Measurements from ENCODE around the gene JAM3.
"Not testable (repeated sequence)": the region's sequence is repeated elsewhere in the genome, so short reads cannot be mapped to it uniquely, and the experiment has no call there.

Gene JAM3

GRCh38 chr11:134176284-134176683, 107.4 kb downstream of the JAM3 start:
- 95 to 96% methylated on average over 13 of the region's 13 CpGs for WGBS, 2 experiments
- Histone ChIP-seq H3K9me3 (ENCODE audit: control insufficient read depth, low read length) (no peaks in the 10 kb centered on the region), H3K4me1 (ENCODE audit: control insufficient read depth, insufficient read depth, low read length) (no peaks in the 10 kb centered on the region), H3K27ac (ENCODE audit: insufficient read depth, low read depth, low read length, poor library complexity, severe bottlenecking) (no peak overlapping the region), H3K4me3 (ENCODE audit: insufficient read depth, low read depth, low read length) (no peak overlapping the region), H3K27me3 (ENCODE audit: control insufficient read depth, insufficient read depth, low read length, poor library complexity, severe bottlenecking) (no peaks in the 10 kb centered on the region), H3K36me3 (ENCODE audit: control insufficient read depth, insufficient read depth, low read length) (peaks cover 48% of the 10 kb centered on the region)

- no peak overlapping the region for H3K4me3 ChIP-seq (ENCODE audit: insufficient read depth, low read depth, low read length)
- H3K9me3 ChIP-seq (ENCODE audit: control insufficient read depth, low read length): no peaks in the 10 kb centered on the region
- H3K4me1 ChIP-seq (ENCODE audit: control insufficient read depth, insufficient read depth, low read length): no peaks in the 10 kb centered on the region
- no peaks in the 10 kb centered on the region for H3K27me3 ChIP-seq (ENCODE audit: control insufficient read depth, insufficient read depth, low read length, poor library complexity, severe bottlenecking)
- H3K27ac ChIP-seq (ENCODE audit: insufficient read depth, low read depth, low read length, poor library complexity, severe bottlenecking): no peak overlapping the region
- WGBS, 2 experiments: 88 to 99% methylated on average over 3 to 4 of the region's 5 CpGs
- H3K36me3 ChIP-seq (ENCODE audit: control insufficient read depth, insufficient read depth, low read length): peaks cover 29% of the 10 kb centered on the region
Measured at GRCh38 chr11:134178032-134178674, 109.3 kb downstream of the JAM3 start.

GRCh38 chr11:134181707-134182106, 112.8 kb downstream of the JAM3 start:
- no peaks in the 10 kb centered on the region for H3K27me3 ChIP-seq (ENCODE audit: control insufficient read depth, insufficient read depth, low read length, poor library complexity, severe bottlenecking)
- no peak overlapping the region for H3K27ac ChIP-seq (ENCODE audit: insufficient read depth, low read depth, low read length, poor library complexity, severe bottlenecking)
- H3K4me3 ChIP-seq (ENCODE audit: insufficient read depth, low read depth, low read length): no peak overlapping the region
- peaks cover 23% of the 10 kb centered on the region for H3K36me3 ChIP-seq (ENCODE audit: control insufficient read depth, insufficient read depth, low read length)
- 94 to 95% methylated on average over 4 of the region's 4 CpGs for WGBS, 2 experiments
- no peaks in the 10 kb centered on the region for H3K9me3 ChIP-seq (ENCODE audit: control insufficient read depth, low read length)
- H3K4me1 ChIP-seq (ENCODE audit: control insufficient read depth, insufficient read depth, low read length): no peaks in the 10 kb centered on the region

DNA sequence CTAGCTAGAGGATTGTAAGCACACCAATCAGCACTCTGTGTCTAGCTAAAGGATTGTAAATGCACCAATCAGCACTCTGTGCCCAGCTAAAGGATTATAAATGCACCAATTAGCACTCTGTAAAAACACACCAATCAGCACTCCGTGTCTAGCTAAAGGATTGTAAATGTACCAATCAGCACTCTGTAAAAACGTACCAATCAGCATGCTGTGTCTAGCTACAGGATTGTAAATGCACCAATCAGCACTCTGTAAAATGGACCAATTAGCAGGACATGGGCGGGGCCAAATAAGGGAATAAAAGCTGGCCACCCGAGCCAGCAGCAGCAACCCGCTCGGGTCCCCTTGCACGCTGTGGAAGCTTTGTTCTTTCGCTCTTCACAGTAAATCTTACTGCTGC, 119.2 kb downstream of the JAM3 start:
- H3K4me1 ChIP-seq (ENCODE audit: control insufficient read depth, insufficient read depth, low read length); H3K9me3 ChIP-seq (ENCODE audit: control insufficient read depth, low read length); H3K27me3 ChIP-seq (ENCODE audit: control insufficient read depth, insufficient read depth, low read length, poor library complexity, severe bottlenecking); H3K27ac ChIP-seq (ENCODE audit: insufficient read depth, low read depth, low read length, poor library complexity, severe bottlenecking); H3K4me3 ChIP-seq (ENCODE audit: insufficient read depth, low read depth, low read length): not testable (repeated sequence)
- 92 to 97% methylated on average over 8 of the region's 8 CpGs for WGBS, 2 experiments
- peaks cover 52% of the 10 kb centered on the region for H3K36me3 ChIP-seq (ENCODE audit: control insufficient read depth, insufficient read depth, low read length)

GRCh38 chr11:134196756-134197155, 127.9 kb downstream of the JAM3 start:
- Histone ChIP-seq H3K9me3 (ENCODE audit: control insufficient read depth, low read length) (no peaks in the 10 kb centered on the region), H3K36me3 (ENCODE audit: control insufficient read depth, insufficient read depth, low read length) (peaks cover 33% of the 10 kb centered on the region), H3K4me1 (ENCODE audit: control insufficient read depth, insufficient read depth, low read length) (no peaks in the 10 kb centered on the region), H3K4me3 (ENCODE audit: insufficient read depth, low read depth, low read length) (no peak overlapping the region), H3K27me3 (ENCODE audit: control insufficient read depth, insufficient read depth, low read length, poor library complexity, severe bottlenecking) (no peaks in the 10 kb centered on the region), H3K27ac (ENCODE audit: insufficient read depth, low read depth, low read length, poor library complexity, severe bottlenecking) (no peak overlapping the region)
- WGBS, 2 experiments: 94 to 96% methylated on average over 4 of the region's 4 CpGs

DNA sequence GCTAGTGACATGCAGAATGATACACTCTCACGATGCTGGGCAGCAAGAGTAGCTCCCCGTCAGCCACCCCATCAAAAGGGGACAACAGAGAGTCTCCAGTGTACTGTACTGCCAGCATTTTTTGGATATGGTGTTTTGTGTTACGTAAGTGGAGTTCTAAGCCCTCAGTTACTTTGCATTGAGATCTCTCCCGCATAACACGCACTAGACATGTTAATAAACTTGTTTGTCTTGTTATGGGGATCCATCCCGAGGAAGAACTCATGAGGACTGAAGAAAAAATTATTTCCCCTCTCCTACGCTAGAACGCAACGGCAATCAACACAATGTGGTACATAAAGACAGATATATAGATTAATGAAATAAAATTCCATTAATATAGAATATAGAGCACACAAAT, 130.7 kb downstream of the JAM3 start:
- 98 to 100% methylated on average over 5 to 6 of the region's 9 CpGs for WGBS, 2 experiments
- no peak overlapping the region for H3K4me3 ChIP-seq (ENCODE audit: insufficient read depth, low read depth, low read length)
- H3K36me3 ChIP-seq (ENCODE audit: control insufficient read depth, insufficient read depth, low read length): peaks cover 40% of the 10 kb centered on the region
- H3K4me1 ChIP-seq (ENCODE audit: control insufficient read depth, insufficient read depth, low read length): no peaks in the 10 kb centered on the region
- no peaks in the 10 kb centered on the region for H3K9me3 ChIP-seq (ENCODE audit: control insufficient read depth, low read length)
- no peaks in the 10 kb centered on the region for H3K27me3 ChIP-seq (ENCODE audit: control insufficient read depth, insufficient read depth, low read length, poor library complexity, severe bottlenecking)
- H3K27ac ChIP-seq (ENCODE audit: insufficient read depth, low read depth, low read length, poor library complexity, severe bottlenecking): no peak overlapping the region

DNA sequence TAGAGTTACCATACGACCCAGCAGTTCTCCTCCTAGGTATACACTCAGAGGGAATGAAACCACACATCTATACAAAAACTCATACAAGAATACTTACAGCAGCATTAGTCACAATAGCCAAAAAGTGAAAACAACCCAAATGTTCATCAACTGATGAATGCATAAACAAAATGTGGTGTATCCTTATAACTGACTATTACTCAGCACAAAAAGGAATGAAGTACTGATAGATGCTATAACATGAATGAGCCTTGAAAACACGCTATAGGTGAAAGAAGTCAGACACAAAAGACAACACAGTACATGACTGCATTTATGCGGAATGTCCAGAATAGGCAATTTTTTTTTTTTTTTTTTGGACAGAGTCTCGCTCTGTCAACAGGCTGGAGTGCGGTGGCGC, 131.8 kb downstream of the JAM3 start:
- Histone ChIP-seq H3K27ac (ENCODE audit: insufficient read depth, low read depth, low read length, poor library complexity, severe bottlenecking) (no peak overlapping the region), H3K4me1 (ENCODE audit: control insufficient read depth, insufficient read depth, low read length) (no peaks in the 10 kb centered on the region), H3K4me3 (ENCODE audit: insufficient read depth, low read depth, low read length) (no peak overlapping the region), H3K27me3 (ENCODE audit: control insufficient read depth, insufficient read depth, low read length, poor library complexity, severe bottlenecking) (no peaks in the 10 kb centered on the region), H3K36me3 (ENCODE audit: control insufficient read depth, insufficient read depth, low read length) (peaks cover 36% of the 10 kb centered on the region), H3K9me3 (ENCODE audit: control insufficient read depth, low read length) (no peaks in the 10 kb centered on the region)
- 93 to 94% methylated on average over 6 of the region's 6 CpGs for WGBS, 2 experiments
